Smooth muscle cell (in vitro differentiated cells): ENCODE data around the gene NDUFA6. TPM values are rescaled to one million over a fixed set of nuclear protein-coding genes. Genes with fewer than 3 reads are reported as not detected.
"Not testable (repeated sequence)": the region's sequence is repeated elsewhere in the genome, so short reads cannot be mapped to it uniquely, and the experiment has no call there.

Experiments used
- DNase-seq: peaks from one replicate; lab custom pipeline; 2025; ENCODE audit not compliant: unreplicated experiment; lab: John Stamatoyannopoulos, UW
- H2AFZ ChIP-seq: fragments of 200-600 bp; sonication (generic); 2 replicates; pipeline ENCODE4 v1.6.0; 2016; ENCODE audit warnings: antibody characterized with exemption, low read depth, mild to moderate bottlenecking
- H3F3A ChIP-seq: fragments of 200-600 bp; sonication (generic); 2 replicates; pipeline ENCODE4 v1.6.0; 2017; ENCODE audit warnings: antibody characterized with exemption, low read depth
- H3K27ac ChIP-seq: fragments of 200-600 bp; sonication (generic); 2 replicates; pipeline ENCODE4 v1.5.1; 2016; ENCODE audit warnings: low read depth, mild to moderate bottlenecking
- H3K27me3 ChIP-seq: fragments of 200-600 bp; sonication (generic); 2 replicates; pipeline ENCODE4 v1.6.1; 2016; ENCODE audit warnings: low read depth, mild to moderate bottlenecking
- H3K36me3 ChIP-seq: fragments of 200-600 bp; sonication (generic); 2 replicates; pipeline ENCODE4 v1.5.1; 2016; ENCODE audit warnings: low read depth
- H3K4me1 ChIP-seq: fragments of 200-600 bp; sonication (generic); 2 replicates; pipeline ENCODE4 v1.5.1; 2016; ENCODE audit warnings: low read depth
- H3K4me2 ChIP-seq: fragments of 200-600 bp; sonication (generic); 2 replicates; pipeline ENCODE4 v1.6.0; 2016; ENCODE audit warnings: mild to moderate bottlenecking
- H3K4me3 ChIP-seq: fragments of 200-600 bp; sonication (generic); 2 replicates; pipeline ENCODE4 v1.5.1; 2016; ENCODE audit warnings: mild to moderate bottlenecking
- H3K79me2 ChIP-seq: fragments of 200-600 bp; sonication (generic); 2 replicates; pipeline ENCODE4 v1.6.0; 2016; ENCODE audit warnings: low read depth, mild to moderate bottlenecking
- H3K9ac ChIP-seq: fragments of 200-600 bp; sonication (generic); 2 replicates; pipeline ENCODE4 v1.6.0; 2016; ENCODE audit warnings: low read depth
- H3K9me3 ChIP-seq: fragments of 200-600 bp; sonication (generic); replicated peaks from 2 replicates; pipeline ENCODE4 v1.5.1; 2016; ENCODE audit warnings: low read depth
- H4K20me1 ChIP-seq: fragments of 200-600 bp; sonication (generic); 2 replicates; pipeline ENCODE4 v1.6.0; 2016; ENCODE audit warnings: low read depth
- CTCF ChIP-seq: fragments of 200-600 bp; sonication (generic); IDR thresholded peaks from 2 replicates; pipeline ENCODE4 v1.5.1; 2017; ENCODE audit warnings: borderline replicate concordance, mild to moderate bottlenecking, antibody characterized with exemption; ENCODE audit not compliant: insufficient read depth, poor library complexity, severe bottlenecking
- WGBS: methylation state at CpG from one replicate; pipeline ENCODE4 v1.1.7; 2016; ENCODE audit warnings: low lambda C conversion rate; 5-methylcytosine and 5-hydroxymethylcytosine counted together
- polyA plus RNA-seq: library from polyadenylated mRNA; unstranded; fragments of >200 nt; fragmentation: Nextera tagmentation; extraction: Ambion mirVana; gene quantifications from 2 replicates; pipeline ENCODE4 v1.2.1, GENCODE V29; 2016
- total RNA-seq: library from RNA; depleted of rRNA; stranded (reverse); fragments of >200 nt; gene quantifications from 2 replicates; pipeline ENCODE4 v1.2.3, GENCODE V29; 2014

Gene NDUFA6
- total and polyA plus RNA-seq, 2 experiments from 2014 or later = 114 to 264 TPM

- DNase-seq = no peak
- Histone ChIP-seq H2AFZ (no peak overlapping the region), H3F3A (no peaks in the 10 kb centered on the region), H3K9ac (no peak overlapping the region), H3K27ac (no peak overlapping the region), H3K27me3 (no peaks in the 10 kb centered on the region), H3K4me2 (no peak overlapping the region), H3K36me3 (no peaks in the 10 kb centered on the region), H3K4me1 (peaks cover 14% of the 10 kb centered on the region), H3K4me3 (no peak overlapping the region), H3K9me3 (no peaks in the 10 kb centered on the region), H3K79me2 (no peaks in the 10 kb centered on the region), H4K20me1 (no peaks in the 10 kb centered on the region)
- WGBS = 91% methylated on average over 8 of the region's 8 CpGs
- TF ChIP-seq CTCF = no peak
Measured at GRCh38 chr22:42072606-42073330, 17.8 kb downstream of the NDUFA6 start.

GRCh38 chr22:42071508-42071907, 19.1 kb downstream of the NDUFA6 start:
- Histone ChIP-seq H3K4me2 (peak overlapping the region; percentile 87), H3K9ac (peak overlapping the region; percentile 66), H3K4me3 (peak overlapping the region; percentile 68), H3K27ac (peak overlapping the region; percentile 88), H3K4me1 (peaks cover 14% of the 10 kb centered on the region)
- not testable (repeated sequence) for DNase-seq, H3K9me3 ChIP-seq, H3K27me3 ChIP-seq, H4K20me1 ChIP-seq, H2AFZ ChIP-seq, H3K79me2 ChIP-seq, H3K36me3 ChIP-seq, H3F3A ChIP-seq
- WGBS = 84% methylated on average over 7 of the region's 7 CpGs

- Histone ChIP-seq H3K27ac (peak within 1 kb of the TSS; percentile 88), H3K4me1 (peaks cover 14% of the 10 kb centered on the region), H3K79me2 (no peaks in the 10 kb centered on the region), H4K20me1 (no peaks in the 10 kb centered on the region), H2AFZ (peak within 1 kb of the TSS; percentile 87), H3K4me3 (peak within 1 kb of the TSS; percentile 68), H3F3A (no peaks in the 10 kb centered on the region), H3K36me3 (no peaks in the 10 kb centered on the region), H3K27me3 (no peaks in the 10 kb centered on the region), H3K9me3 (no peaks in the 10 kb centered on the region), H3K9ac (peak within 1 kb of the TSS; percentile 66), H3K4me2 (peak within 1 kb of the TSS; percentile 87)
- 3% methylated on average over 53 of the region's 56 CpGs for WGBS
- DNase-seq = peak; percentile 88
- TF ChIP-seq CTCF = no peak
Measured at GRCh38 chr22:42070517-42071422, 19.8 kb downstream of the NDUFA6 start, which contains the start of gene NAGA. TSS of gene NAGA (minus strand) at chr22:42070812. CDS start at chr22:42070297, 515 bp downstream.

GRCh38 chr22:42069801-42070516, 20.6 kb downstream of the NDUFA6 start:
- Histone ChIP-seq H3K36me3 (no peaks in the 10 kb centered on the region), H3K9me3 (no peaks in the 10 kb centered on the region), H3K4me2 (peak overlapping the region; percentile 87), H3K4me1 (peaks cover 14% of the 10 kb centered on the region), H3K9ac (peak overlapping the region; percentile 66), H3K4me3 (peak overlapping the region; percentile 68), H3K27ac (peak overlapping the region; percentile 88), H3F3A (no peaks in the 10 kb centered on the region), H3K79me2 (no peaks in the 10 kb centered on the region), H3K27me3 (no peaks in the 10 kb centered on the region), H2AFZ (peak overlapping the region; percentile 87), H4K20me1 (no peaks in the 10 kb centered on the region)
- no peak for DNase-seq
- 26% methylated on average over 19 of the region's 19 CpGs for WGBS
- TF ChIP-seq CTCF = no peak
